Activated T-helper 1 cell treated with Interleukin-2 at 50 U/mL for 16 hours (primary cell): ENCODE results near the gene TSFM.
A peak's percentile ranks its signal among the peaks of the same experiment; 100 is the strongest.

Experiments used
- DNase-seq: peaks from one replicate; pipeline ENCODE4 v3.0.0-alpha.2; 2020; ENCODE audit warnings: low read depth

The TSFM gene

GRCh38 chr12:57746025-57746424 is 36.6 kb upstream of the TSFM start:
- DNase-seq, result no peak

GRCh38 chr12:57749061-57749460 is 33.5 kb upstream of the TSFM start:
- no peak for DNase-seq

GRCh38 chr12:57750561-57751431 is 31.8 kb upstream of the TSFM start:
- DNase-seq, result no peak

DNA sequence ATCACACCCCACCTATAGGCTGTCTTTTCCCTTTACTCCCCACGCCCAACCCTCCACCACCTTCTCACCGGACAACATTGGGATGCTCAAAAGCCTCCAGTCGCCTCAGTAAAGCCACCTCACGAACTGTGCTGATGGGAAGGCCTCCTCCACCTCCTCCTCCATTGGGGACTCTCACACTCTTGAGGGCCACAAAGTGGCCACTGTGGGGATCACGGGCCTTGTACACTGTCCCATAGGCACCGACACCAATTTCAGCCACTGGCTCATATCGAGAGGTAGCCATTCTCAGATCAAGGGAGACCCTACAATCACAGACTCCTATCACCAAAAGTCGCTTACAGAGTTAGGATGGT is 31.2 kb upstream of the TSFM start:
- DNase-seq, result no peak

GRCh38 chr12:57751788-57752667 is 30.6 kb upstream of the TSFM start, which contains the start of gene CDK4:
Gene CDK4, minus strand, starts transcription at chr12:57752310. Its CDS starts 593 bp downstream, at chr12:57751717.
- peak; percentile 98 for DNase-seq

GRCh38 chr12:57752668-57753000 is 30.0 kb upstream of the TSFM start:
- DNase-seq, result no peak

DNA sequence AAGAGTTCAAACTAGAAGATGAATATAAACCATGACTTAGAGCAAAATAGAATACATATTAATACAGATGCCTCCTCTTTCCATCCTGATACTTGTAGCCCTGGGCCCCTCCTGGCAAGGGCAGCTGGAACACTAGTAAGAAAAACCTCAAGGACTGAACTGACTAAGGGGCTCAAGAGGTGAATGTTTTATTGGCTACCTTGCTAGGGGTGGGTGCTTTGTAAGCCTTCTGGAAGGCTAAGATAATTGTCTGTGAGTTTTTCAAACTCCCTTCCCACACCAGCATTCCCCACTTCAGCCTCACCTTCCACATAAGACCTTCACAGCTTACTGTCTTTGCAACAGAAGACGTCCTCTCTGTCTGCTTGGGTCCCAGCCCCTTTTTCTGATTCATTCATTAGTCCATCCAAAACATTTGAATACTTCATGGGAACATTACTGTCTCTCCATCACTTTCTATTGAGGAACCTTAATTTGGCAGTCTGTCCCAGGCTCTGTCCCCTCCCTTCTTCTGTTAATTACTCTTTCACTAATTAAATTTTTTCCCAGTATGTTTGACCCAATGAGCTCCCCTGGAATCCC is 28.7 kb upstream of the TSFM start:
- no peak for DNase-seq

DNA sequence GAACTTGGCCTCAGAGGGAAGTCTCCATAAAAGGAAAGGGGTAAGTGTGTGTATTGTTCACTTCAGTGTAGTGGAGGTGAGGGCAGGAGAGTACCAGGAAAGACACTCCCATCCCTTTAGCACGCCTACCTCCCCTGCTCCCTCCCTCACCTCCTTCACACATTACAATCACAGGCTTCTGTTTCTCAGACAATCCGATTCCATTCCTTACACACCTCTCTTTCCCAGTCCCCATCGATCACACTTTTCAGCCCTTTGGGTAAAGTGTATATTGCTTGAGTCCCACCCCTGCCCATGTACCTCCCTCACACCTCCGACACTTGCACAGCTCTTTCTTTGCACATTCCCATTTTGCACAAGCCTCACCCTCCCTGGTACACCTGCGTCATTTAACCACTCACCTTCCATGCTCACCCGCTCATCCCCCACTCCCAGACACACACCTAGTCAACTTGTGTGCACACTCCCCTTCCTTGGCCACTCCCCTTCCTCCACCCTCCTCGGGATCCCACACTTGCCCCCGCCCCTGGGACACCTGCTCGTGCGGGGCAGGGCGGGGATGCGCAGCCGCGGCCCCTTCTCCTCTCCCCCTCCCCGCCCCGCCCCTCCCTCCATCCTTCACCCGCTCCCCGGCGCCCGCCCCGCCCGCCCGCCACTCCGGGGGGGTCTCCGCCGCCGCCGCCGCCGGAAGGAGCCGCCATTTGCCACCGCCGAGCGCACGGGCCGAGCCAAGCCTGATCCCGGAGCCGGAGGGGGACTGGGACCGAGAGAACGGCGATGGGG is 28.0 kb upstream of the TSFM start, which contains the start of gene MARCHF9:
MARCHF9 (plus strand) TSS at position 693 of the 783 bp plus-strand sequence. CDS start 426 bp downstream, outside the sequence.
- DNase-seq, result peak; percentile 77

- DNase-seq, result no peak
Measured at GRCh38 chr12:57755194-57755453, 27.5 kb upstream of the TSFM start.

DNA sequence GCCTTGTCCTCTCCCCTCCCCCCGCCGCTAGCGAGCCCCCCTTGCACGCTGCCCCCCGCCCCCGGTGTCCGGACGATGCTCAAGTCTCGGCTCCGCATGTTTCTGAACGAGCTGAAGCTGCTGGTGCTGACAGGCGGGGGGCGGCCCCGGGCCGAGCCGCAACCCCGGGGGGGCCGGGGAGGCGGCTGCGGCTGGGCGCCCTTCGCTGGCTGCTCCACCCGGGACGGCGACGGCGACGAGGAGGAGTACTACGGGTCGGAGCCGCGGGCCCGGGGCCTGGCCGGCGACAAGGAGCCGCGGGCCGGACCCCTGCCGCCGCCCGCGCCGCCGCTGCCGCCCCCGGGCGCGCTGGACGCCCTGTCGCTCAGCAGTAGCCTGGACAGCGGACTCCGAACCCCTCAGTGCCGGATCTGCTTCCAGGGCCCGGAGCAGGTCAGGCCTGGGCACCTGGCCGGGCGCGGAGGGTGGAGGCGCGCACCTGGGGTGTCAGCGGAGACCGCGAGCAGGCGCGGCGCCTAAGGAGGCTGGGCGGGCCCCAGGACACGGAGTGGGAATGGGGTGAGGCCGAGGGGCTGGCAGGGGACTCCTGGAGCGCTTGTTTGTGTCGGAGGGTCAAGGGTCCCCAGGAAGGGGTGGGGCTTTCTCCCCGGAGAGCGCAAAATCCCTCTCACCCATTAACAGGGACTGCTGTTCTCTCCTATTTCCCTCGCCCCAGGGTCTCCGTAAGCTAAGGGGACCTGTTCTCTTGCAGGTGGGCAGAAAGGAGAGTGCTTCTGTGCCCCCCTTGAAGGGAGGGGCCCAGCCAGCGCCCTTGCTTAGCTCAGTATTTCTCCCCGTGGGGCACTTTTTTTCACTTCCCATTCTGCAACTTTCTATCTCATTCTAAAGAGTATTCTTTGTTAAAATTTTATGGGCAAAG is 26.9 kb upstream of the TSFM start:
- peak; percentile 29 for DNase-seq

DNA sequence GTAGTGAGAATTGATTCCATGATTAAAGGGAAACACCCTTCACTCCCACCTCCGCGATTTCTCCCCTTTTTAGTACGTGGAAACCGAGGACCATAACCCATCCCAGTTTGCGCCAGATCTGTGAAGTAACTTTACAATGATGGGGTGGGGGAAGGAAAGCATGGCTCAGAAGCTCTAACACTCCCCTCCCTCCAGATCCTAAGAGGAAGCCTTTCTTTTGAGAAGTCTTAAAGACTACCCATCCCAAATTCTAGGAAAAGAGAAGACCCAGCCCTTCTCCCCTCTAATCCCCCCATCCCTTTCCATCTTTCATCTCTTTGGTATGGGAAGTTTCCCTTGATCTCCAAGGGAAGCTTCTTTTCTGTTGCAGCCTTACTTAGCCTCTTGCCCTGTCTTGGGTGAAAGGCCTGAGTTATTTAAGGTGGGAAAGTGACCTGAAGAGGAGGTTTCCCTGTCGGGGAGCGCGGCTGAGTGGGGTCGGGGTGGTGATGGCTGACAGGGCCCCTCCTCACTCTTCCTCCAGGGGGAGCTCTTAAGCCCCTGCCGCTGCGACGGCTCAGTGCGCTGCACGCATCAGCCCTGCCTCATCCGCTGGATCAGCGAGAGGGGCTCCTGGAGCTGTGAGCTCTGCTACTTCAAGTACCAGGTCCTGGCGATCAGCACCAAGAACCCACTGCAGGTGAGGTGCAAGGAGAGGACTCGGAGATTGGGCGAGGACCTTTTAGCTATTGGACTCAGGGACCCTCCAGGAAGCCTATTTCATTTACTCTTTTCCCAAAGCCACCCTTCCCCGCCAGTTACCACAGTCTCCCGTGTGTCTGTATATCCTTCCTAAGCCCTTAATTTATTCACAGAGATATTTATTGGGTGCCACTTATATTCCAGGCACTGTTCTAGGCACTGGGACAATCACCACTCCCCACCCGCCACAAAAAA is 25.9 kb upstream of the TSFM start:
- peak; percentile 55 for DNase-seq

DNA sequence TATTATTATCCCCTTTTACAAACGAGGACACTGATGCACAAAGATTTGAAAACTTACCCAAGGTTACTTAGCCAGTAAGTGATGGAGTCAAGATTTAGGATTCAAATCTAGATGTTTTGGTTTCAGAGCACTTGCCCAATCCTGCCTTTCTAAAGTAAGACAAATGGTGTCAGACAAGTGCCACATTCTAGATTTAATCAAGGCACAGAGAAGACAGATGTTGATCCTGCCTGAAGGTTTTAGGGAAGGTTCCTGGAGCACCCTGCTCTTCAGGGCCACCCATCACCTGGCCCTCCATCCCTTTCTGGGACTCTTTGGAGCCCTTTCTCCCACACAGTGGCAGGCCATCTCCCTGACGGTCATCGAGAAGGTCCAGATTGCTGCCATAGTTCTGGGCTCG is 24.8 kb upstream of the TSFM start:
- no peak for DNase-seq

- DNase-seq, result no peak
Measured at GRCh38 chr12:57758552-57759359, 23.8 kb upstream of the TSFM start.

DNA sequence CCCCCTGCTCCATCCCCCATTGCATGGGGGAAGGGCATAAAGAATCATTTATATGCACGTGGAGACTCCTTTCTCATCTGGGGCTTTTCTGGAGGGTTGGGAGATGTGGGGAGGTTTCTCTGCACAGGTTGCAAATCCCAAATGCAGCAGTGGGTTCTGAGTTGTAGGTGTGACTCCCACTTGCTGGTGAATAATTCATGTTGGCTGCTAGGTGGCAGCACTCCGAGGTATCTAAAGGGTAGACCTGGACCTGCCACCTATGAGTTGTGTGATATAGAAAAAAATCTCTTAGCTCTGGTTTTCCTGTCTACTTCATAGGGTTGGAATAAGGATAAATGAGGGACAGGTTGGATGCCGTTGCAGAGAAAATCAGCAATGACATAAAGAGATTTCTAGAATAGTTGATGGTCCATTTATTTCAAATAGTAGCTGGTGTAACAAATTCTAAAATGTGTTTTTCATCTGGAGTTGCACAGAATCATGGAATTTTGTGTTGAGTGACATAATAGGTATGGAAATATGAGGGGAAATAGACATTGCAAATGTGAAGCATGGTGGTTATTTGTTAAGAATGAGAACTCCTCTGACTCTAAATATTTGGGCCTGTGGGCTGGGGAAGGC is 23.1 kb upstream of the TSFM start:
- no peak for DNase-seq

DNA sequence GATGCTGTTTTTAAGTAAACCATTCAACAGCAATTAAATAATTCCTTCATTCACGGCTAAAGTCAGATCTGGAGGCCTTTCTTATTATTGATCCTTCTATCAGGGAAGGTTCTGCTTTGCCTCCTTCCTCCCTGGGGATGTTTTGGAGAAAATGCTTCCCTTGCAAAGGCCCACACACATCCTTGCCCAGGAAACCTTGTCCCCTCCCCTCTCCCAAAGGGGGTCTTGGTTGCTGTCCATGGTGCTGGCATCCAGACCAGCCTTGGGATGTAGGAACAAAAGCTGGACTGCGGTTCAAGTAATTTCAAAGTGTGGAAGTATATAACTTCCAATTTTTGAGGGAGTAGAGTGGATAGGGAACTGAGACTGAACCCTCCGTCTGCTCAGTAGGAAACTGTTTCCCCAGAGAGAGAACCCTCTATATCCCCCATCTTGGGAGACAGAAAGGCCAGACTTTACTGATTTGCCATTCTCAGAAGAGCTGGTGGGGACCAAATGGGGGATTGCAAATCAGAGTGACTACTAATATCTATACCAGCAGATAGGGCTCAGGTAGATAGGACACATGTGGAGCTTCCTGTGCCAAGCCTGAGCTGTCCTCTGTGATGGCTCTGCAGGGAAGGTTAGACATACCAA is 22.1 kb upstream of the TSFM start:
- DNase-seq, result no peak

GRCh38 chr12:57761391-57761998 is 21.1 kb upstream of the TSFM start:
- DNase-seq, result no peak

DNA sequence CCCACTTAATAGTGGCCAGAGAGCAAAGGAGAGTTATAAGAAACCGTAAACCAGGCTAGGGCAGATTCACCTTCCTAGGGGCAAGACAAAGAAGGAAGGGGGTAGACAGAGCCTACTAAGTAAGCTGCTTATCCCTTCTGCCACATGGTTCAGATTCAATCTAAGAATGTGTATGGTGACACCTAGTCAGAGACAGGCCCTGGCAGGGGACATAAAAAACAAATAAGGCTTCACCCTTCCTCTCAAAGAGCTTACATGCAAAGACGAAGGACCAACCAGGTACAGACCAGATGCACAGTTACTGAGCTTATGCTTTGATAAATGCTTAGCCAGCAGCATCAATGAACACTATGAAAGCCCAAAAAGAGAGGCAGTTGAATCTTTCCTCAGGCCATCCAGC is 20.1 kb upstream of the TSFM start:
- no peak for DNase-seq
